Measurements from ENCODE around the gene PRCC.
A peak's percentile ranks its signal among the peaks of the same experiment; 100 is the strongest.

PRCC gene

GRCh38 chr1:156744786-156745419 lies 22.4 kb upstream of the PRCC start:
- DNase-seq (ENCODE audit: low spot score) = no peak

DNA sequence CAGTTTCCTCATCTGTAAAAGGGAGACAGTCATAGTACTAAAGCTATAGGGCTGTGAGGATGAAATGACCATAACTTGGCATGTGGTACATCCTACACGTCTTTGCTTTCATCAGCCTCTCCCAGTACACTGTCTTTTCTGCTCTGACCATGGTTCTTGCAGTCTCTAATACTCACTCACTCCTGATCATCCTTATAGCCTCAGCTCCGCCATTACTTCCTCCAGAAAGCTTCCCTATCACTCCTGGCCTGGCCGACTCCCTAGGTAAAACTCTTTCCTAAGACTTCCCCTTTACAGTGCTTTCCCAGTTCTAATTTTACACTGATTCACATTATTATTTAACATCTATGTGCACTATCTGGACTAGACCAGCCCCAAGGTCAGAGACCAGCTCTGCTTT lies 21.5 kb upstream of the PRCC start:
- DNase-seq (ENCODE audit: low spot score) = no peak

DNA sequence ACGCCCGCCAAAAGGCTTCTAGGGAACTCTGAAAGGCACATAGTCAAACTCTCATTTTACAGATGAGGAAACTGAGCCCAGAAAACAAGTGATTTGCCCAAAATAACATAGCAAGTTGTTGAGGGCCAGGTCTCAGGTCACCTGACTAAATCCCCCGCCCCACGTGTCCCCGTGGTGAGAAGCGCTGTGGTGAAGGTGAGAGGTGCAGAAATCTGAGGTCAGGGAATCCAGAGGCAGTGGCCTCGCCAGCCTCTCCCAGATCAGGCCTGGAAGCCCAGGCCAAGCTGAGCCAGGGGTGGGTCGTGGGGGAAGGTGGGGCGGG lies 21.0 kb upstream of the PRCC start:
- DNase-seq (ENCODE audit: low spot score) = no peak

- peak; percentile 72 for DNase-seq (ENCODE audit: low spot score)
Observed at GRCh38 chr1:156746728-156747631, 20.4 kb upstream of the PRCC start.

GRCh38 chr1:156747742-156748669 lies 19.3 kb upstream of the PRCC start:
- peak; percentile 34 for DNase-seq (ENCODE audit: low spot score)

DNA sequence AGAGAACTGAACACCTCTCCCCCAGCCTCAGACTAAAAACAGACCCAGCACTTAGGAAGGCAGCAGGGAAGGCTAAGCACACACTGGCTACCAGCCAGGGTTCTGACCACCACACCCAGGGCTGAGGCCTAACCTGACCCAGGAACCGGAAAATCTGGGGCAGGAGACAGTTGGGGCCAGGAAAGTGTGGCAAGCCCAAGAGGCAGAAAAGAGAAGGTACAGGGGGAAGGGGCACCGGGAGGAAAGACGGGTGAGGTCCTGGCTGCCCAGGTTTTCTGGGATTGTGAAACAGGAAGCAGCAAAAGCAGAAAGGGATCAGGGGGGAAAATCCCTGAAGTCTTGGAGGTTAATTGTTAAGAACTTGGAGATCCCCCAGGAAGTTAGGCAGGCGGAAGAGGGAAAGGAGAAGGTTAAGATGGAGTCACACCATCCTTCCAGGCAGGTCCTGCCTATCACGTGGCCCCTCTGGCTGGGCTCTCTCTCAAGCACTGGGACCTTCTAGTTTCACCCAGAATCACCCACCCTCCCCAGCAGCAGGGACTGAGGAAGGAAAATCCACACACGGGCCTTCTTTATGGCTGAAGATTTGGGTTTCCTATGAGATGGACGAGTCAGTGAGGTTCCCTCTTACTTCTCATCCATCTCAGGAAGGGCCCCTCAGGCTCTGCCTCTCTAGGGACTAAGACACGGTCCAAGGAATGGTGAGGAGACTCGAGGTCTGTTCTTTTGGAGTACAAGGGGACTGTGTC lies 18.5 kb upstream of the PRCC start:
- peak; percentile 80 for DNase-seq (ENCODE audit: low spot score)

GRCh38 chr1:156749419-156750118 lies 17.8 kb upstream of the PRCC start:
- peak; percentile 77 for DNase-seq (ENCODE audit: low spot score)

DNA sequence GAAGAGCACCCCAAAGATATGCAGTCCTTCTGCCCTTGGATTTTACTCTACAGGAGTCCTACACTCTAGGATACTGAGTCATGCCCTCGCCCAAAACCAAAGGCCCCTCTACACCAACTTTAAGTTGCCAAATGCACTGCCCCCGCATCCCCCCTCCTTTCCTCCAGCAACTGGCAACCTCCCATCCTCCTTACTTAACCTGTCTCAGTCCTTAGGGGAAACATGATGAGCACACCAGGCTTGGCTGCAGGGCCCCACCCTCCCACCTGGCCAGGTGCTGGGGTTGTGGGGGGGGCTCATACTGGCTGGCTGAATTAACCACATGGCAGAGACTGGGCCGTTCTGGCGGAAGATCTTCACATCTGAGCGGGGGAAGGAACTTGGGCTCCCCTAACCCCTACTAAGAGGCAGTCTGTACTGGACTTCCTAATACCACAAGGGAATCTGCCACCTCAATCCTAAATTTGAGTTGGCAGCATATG lies 17.1 kb upstream of the PRCC start:
- DNase-seq (ENCODE audit: low spot score) = peak; percentile 78

DNA sequence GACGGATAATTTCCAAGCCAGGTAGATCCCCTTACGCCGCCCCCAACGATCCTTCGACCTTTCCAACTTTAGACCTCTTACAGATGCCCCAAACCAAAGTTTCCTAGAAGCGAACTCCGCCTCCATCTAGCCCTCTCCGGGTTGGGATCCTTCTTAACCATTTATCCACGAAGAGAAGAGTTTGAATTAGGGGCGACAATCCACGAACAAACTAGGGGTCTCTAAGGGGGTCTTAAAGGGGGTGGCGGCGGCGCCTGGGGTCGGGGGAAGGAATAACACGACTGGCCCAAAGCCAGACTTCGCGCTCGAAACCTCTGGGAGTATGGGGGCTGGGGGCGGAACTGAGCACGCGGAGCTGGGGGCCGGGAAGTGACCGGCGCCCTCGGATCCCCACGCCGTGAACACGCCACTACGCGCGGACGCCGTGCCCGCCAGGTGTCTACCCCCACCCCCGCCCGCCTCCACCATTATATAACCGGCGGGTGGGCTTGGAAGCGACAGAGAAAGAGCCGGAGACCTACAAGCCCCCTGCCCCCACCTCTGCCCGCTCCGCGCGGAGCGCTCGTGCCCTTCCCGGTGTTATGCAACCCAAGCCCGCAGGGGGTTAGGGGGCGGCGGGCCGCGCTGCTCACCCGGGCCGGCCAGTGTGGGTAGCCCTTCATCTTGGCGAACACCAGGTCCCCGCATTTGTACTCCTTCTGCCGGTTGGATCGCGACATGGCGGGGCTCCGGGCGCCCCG lies 16.5 kb upstream of the PRCC start:
- DNase-seq (ENCODE audit: low spot score) = no peak

DNA sequence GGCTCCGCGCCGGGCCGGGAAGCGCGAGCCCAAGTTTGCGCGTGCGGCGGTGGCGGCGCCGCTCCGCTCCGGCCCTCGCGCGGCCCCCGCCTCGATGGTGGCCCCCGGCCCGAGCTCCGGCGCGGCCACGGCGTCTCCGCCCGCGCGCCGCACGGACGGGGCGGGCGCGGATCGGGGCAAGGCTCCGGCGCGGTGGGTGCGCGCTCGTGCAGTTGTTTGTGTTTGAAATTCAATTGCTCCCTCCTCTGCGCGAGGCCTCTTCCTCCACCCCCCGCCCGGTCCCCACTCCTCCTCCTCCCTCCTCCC lies 15.9 kb upstream of the PRCC start, which contains the start of gene HDGF:
TSS of gene HDGF (minus strand) at position 225 of the 306 bp plus-strand sequence. CDS start 246 bp downstream, outside the sequence.
- DNase-seq (ENCODE audit: low spot score) = no peak

GRCh38 chr1:156751757-156752481 lies 15.4 kb upstream of the PRCC start:
- peak; percentile 93 for DNase-seq (ENCODE audit: low spot score)

GRCh38 chr1:156752843-156753482 lies 14.4 kb upstream of the PRCC start:
- peak; percentile 31 for DNase-seq (ENCODE audit: low spot score)

- no peak for DNase-seq (ENCODE audit: low spot score)
Observed at GRCh38 chr1:156754219-156754618, 13.1 kb upstream of the PRCC start.

DNA sequence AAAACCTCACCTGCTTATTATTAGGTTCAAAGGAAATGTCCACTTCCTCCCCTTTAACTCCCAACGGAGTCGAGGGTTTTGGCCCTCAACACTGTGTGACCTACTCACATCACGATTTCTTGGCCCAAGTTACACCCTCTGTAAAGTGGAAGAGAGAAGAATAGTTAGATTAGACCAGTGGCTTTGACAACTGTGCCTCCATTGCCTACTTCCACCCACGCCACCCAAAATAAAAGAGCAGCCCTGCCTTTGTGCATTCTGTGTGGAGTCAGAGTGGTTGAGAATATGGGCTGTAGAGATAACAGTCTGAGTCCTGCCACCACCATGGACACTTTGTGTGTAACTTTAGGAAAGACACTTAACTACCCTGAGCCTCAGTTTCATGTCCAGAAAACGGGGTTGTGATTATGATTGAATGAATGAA lies 11.8 kb upstream of the PRCC start:
- peak; percentile 52 for DNase-seq (ENCODE audit: low spot score)

GRCh38 chr1:156756355-156756754 lies 11.0 kb upstream of the PRCC start:
- peak; percentile 41 for DNase-seq (ENCODE audit: low spot score)

GRCh38 chr1:156757572-156758253 lies 9.6 kb upstream of the PRCC start:
- DNase-seq (ENCODE audit: low spot score) = peak; percentile 88

DNA sequence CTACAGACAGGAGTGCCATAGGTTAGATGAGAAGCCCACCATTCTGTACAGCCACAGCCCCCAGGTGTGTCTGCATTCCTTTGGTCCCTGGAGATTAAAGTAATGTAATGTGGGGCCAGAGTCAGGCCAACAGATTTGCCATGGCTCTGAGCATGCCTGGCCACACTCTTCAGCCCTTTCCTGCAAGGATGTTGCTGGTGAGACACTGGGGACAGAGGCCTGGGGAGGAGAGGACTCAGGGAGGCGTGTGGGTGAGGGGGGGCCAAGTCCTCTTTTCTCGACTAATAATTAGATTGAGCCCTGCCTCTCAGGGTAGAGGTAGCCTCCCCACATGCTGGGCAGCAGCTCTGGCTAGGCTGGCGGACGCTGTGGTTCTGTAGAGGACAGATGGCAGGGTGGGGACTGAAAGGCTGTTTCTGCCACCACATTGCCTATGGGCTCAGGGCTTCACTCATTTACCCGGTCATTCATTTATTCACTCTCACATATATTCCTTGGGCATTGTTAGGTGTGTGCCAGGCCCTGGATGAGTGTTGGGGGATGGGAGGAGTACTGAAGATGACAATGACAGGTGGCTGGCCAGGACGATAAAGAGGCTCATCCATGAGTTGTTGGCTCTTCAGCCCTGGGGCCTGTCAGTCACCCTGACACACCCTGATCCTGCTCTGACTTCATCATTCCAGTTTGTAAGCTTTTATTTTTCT lies 7.1 kb upstream of the PRCC start:
- DNase-seq (ENCODE audit: low spot score) = no peak

DNA sequence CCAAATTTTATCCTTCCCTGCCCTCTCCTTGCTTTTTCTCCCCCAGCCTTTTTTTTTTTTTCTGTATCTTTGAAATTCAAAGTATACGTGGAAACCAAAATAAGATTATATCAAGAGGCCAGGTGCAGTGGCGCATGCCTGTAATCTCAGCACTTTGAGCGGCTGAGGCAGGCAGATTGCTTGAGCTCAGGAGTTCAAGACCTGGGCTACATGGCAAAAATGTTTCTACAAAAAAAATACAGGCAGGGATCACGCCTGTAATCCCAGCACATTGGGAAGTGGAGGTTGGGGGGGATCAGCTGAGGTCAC lies 6.6 kb upstream of the PRCC start:
- no peak for DNase-seq (ENCODE audit: low spot score)

All from hematopoietic multipotent progenitor cell treated with erythropoietin and hydrocortisone succinate and interleukin-3 and kit ligand, for 17 days (in vitro differentiated cells).